H1 (cell line): ENCODE data around the gene PRR29. TPM values are rescaled to one million over a fixed set of nuclear protein-coding genes. Genes with fewer than 3 reads are reported as not detected.

ENCODE experiments used
- CHD1 ChIP-seq: IDR thresholded peaks from 2 replicates; pipeline ENCODE4 v1.6.1; 2012; ENCODE audit warnings: low read depth, low read length, improper control_type of control experiment
- CREB1 ChIP-seq: IDR thresholded peaks from 2 replicates; pipeline ENCODE4 v1.6.1; 2012; ENCODE audit warnings: inconsistent platforms
- CTBP2 ChIP-seq: IDR thresholded peaks from 2 replicates; pipeline ENCODE4 v1.7.0; 2011; ENCODE audit warnings: borderline replicate concordance, mild to moderate bottlenecking, moderate library complexity, mixed read lengths, low read length; ENCODE audit not compliant: insufficient read depth, insufficient read length
- HDAC2 ChIP-seq, 2 experiments: fragments of 300-600 bp in 1 of 2; sonication (generic) in 1 of 2; IDR thresholded peaks; 2 replicates each; pipeline ENCODE4 v1.6.1; 2011 to 2012; ENCODE audit warnings: low read depth in 2 of 2, low read length in 2 of 2, mild to moderate bottlenecking in 2 of 2, moderate library complexity in 2 of 2, borderline replicate concordance in 1 of 2, inconsistent platforms in 1 of 2
- MAX ChIP-seq: IDR thresholded peaks from 2 replicates; pipeline ENCODE4 v1.6.1; 2012; ENCODE audit warnings: inconsistent platforms
- NRF1 ChIP-seq: IDR thresholded peaks from 2 replicates; pipeline ENCODE4 v1.6.1; 2011; ENCODE audit warnings: mild to moderate bottlenecking, low read depth, low read length, improper control_type of control experiment
- TBP ChIP-seq: IDR thresholded peaks from 2 replicates; pipeline ENCODE4 v1.6.1; 2011; ENCODE audit warnings: low read depth, low read length, improper control_type of control experiment
- YY1 ChIP-seq: IDR thresholded peaks from 2 replicates; pipeline ENCODE4 v1.6.1; 2011; ENCODE audit warnings: low read depth, mild to moderate bottlenecking, low read length
- polyA plus RNA-seq, 7 experiments: library from polyadenylated mRNA; depleted of rRNA in 3 of 7; stranded (reverse) in 5 of 7; unstranded in 2 of 7; fragments of >200 nt in 5 of 7; fragments of 200-250 nt in 2 of 7; gene quantifications; 1 replicate in 5 of 7; 2 replicates in 1 of 7; 4 replicates in 1 of 7; pipeline versions ENCODE4 v1.2.1 to v1.2.3, GENCODE V29; 2011 to 2013; ENCODE audit warnings: missing spikeins in 2 of 7, mixed read lengths in 2 of 7
- total RNA-seq: library from RNA; stranded (reverse); fragmentation: NEBNext Ultra II Directional; extraction: Animal tissue kit (Norgen Biotek cat#: 25700); gene quantifications from 2 replicates; pipeline ENCODE4 v1.2.1, GENCODE V29; 2021

PRR29 gene
- total and polyA plus RNA-seq, 2 of the 8 experiments (the other 6 are each of a cell fraction or from before 2014, with no cell fraction given): 0.67 to 0.83 TPM

GRCh38 chr17:63998050-63998720, at the start of gene PRR29 (continued):
- peak; percentile 69; the same call in 1 of the 2 replicates for TF ChIP-seq YY1
- peak; percentile 62 for TF ChIP-seq CTBP2
- TF ChIP-seq CHD1: no peak
- TF ChIP-seq TBP: no peak
- TF ChIP-seq HDAC2 (IDR thresholded peaks at IDR 0.05; ENCODE audit: borderline replicate concordance in 1 of 2, low read depth in 2 of 2, low read length in 2 of 2): peak in 1 of 2 experiments; percentile 72; a peak in 1 of 4 replicates
- TF ChIP-seq NRF1: peak; percentile 81
- TF ChIP-seq CREB1: 0 out of 2 replicates have a peak, but pooled peaks have one; percentile 4
- 0 out of 2 replicates have a peak, but pooled peaks have one; percentile 3 for TF ChIP-seq MAX
